ENCODE results near the gene ARHGAP22. TPM values are rescaled to one million over a fixed set of nuclear protein-coding genes. Genes with fewer than 3 reads are reported as not detected.

Gene ARHGAP22
- total and polyA plus RNA-seq, 2 of the 4 experiments (the other 2 are of a cell fraction), result 28.3 to 30.2 TPM

GRCh38 chr10:48442090-48442808, 162.6 kb downstream of the ARHGAP22 start:
- Histone ChIP-seq H2BK20ac (ENCODE audit: low read depth, low read length) (no peak overlapping the region), H4K8ac (ENCODE audit: low read depth in 2 of 2, low read length in 2 of 2) (no peak overlapping the region), H3K4me1 (ENCODE audit: control insufficient read depth, insufficient read depth, low read length) (peaks cover 8% of the 10 kb centered on the region), H3K36me3 (ENCODE audit: control insufficient read depth, insufficient read depth, low read length) (peaks cover 3% of the 10 kb centered on the region; the same call in 1 of the 2 replicates), H3K14ac (replicated peaks; ENCODE audit: low read depth, low read length) (no peak overlapping the region), H3K56ac (ENCODE audit: extremely low read depth, insufficient read depth, low read length) (no peak overlapping the region), H3K27me3 (ENCODE audit: control insufficient read depth, insufficient read depth, low read length) (no peaks in the 10 kb centered on the region), H3K9me3 (ENCODE audit: control insufficient read depth, insufficient read depth, low read length) (no peaks in the 10 kb centered on the region), H3K27ac (ENCODE audit: insufficient read depth, low read length) (no peak overlapping the region), H4K20me1 (ENCODE audit: insufficient read depth, low read length) (peaks cover 10% of the 10 kb centered on the region), H3K4me3 (ENCODE audit: insufficient read depth, low read depth, low read length) (no peak overlapping the region), H3K23ac (ENCODE audit: low read depth, low read length) (no peak overlapping the region), H2AK5ac (ENCODE audit: low read depth, low read length) (0 out of 2 replicates have a peak overlapping the region, but pooled peaks have one; percentile 33), H3K79me1 (ENCODE audit: low read depth in 1 of 2, low read length in 2 of 2) (peaks cover under 1 to 33% of the 10 kb centered on the region in 2 experiments; a peak in 3 of 4 replicates), H2AK9ac (replicated peaks; ENCODE audit: low read depth, low read length, poor library complexity) (peak overlapping the region; percentile 58), H2AFZ (replicated peaks; ENCODE audit: low read length, poor library complexity) (no peak overlapping the region), H2BK120ac (ENCODE audit: low read depth, low read length) (no peak overlapping the region), H4K91ac (ENCODE audit: insufficient read depth, low read depth, low read length) (no peak overlapping the region), H4K5ac (ENCODE audit: low read depth, low read length) (no peak overlapping the region), H3K18ac (ENCODE audit: low read depth, low read length) (no peak overlapping the region), H2BK15ac (ENCODE audit: low read depth, low read length) (no peak overlapping the region), H3K4me2 (ENCODE audit: low read depth, low read length) (no peak overlapping the region), H2BK5ac (ENCODE audit: low read depth, low read length, poor library complexity, severe bottlenecking) (no peak overlapping the region), H3K4ac (ENCODE audit: low read depth, low read length) (no peak overlapping the region), H3K9ac (ENCODE audit: low read depth, low read length) (no peak overlapping the region), H3K9me1 (ENCODE audit: insufficient read depth, low read length) (peaks cover 22% of the 10 kb centered on the region)
- WGBS, 2 experiments (ENCODE audit: extremely low coverage in 2 of 2, insufficient read length in 1 of 2), result 95% methylated on average over 4 of the region's 11 CpGs; no CpG with 5 or more reads in 1 of the 2 experiments
- no TSS peak for BruUV-seq (replicated peaks)
- DNase-seq (no peak), ATAC-seq (ENCODE audit: low read depth) (no peak)
- dilution Hi-C loops (cut with HindIII; ENCODE audit: low sequenced_read_pairs, unreplicated experiment), result no loop called here
- CTCF ChIA-PET, result interaction anchor here (1.3 kb wide), 1 partner anchor 214 kb away, joined by 6 read pairs; no protein-coding TSS in a partner anchor
- POLR2A ChIA-PET (ENCODE audit: unreplicated experiment), result no interaction called here
- in situ Hi-C loops (cut with MboI; ENCODE audit: low sequenced_read_pairs), result no loop called here
- intact Hi-C loops (cut with micrococcal nuclease), result loop anchor here (5.0 kb wide), 2 partner anchors 80 to 215 kb away; no protein-coding TSS in a partner anchor
- TF ChIP-seq FOS (IDR thresholded peaks at IDR 0.05; ENCODE audit: low read depth, low read length) (no peak), CEBPB (IDR thresholded peaks at IDR 0.05; ENCODE audit: low read depth, low read length) (no peak), NFE2L2 (IDR thresholded peaks at IDR 0.05; ENCODE audit: low read depth, low read length) (no peak), BHLHE40 (IDR thresholded peaks at IDR 0.05; ENCODE audit: low read depth, low read length) (no peak), POLR2A (IDR thresholded peaks at IDR 0.05; ENCODE audit: low read depth, low read length) (no peak), CHD1 (IDR thresholded peaks at IDR 0.05; ENCODE audit: low read depth, low read length) (no peak), RAD21 (IDR thresholded peaks at IDR 0.05; ENCODE audit: low read length) (no peak), RCOR1 (IDR thresholded peaks at IDR 0.05; ENCODE audit: insufficient replicate concordance, low read length) (no peak), SMC3 (IDR thresholded peaks at IDR 0.05; ENCODE audit: low read depth, low read length) (no peak), MAFK (IDR thresholded peaks at IDR 0.05; ENCODE audit: low read depth, low read length) (no peak), MXI1 (IDR thresholded peaks at IDR 0.05; ENCODE audit: borderline replicate concordance, low read depth, low read length) (no peak), RFX5 (IDR thresholded peaks at IDR 0.05; ENCODE audit: low read depth, low read length) (no peak), MAZ (IDR thresholded peaks at IDR 0.05; ENCODE audit: borderline replicate concordance, low read depth, low read length) (no peak)
- TF ChIP-seq, protein P1, sequence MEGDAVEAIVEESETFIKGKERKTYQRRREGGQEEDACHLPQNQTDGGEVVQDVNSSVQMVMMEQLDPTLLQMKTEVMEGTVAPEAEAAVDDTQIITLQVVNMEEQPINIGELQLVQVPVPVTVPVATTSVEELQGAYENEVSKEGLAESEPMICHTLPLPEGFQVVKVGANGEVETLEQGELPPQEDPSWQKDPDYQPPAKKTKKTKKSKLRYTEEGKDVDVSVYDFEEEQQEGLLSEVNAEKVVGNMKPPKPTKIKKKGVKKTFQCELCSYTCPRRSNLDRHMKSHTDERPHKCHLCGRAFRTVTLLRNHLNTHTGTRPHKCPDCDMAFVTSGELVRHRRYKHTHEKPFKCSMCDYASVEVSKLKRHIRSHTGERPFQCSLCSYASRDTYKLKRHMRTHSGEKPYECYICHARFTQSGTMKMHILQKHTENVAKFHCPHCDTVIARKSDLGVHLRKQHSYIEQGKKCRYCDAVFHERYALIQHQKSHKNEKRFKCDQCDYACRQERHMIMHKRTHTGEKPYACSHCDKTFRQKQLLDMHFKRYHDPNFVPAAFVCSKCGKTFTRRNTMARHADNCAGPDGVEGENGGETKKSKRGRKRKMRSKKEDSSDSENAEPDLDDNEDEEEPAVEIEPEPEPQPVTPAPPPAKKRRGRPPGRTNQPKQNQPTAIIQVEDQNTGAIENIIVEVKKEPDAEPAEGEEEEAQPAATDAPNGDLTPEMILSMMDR (conservative IDR thresholded peaks at IDR 0.05; ENCODE audit: low read depth, low read length), result no peak
- TF ChIP-seq, protein P2, sequence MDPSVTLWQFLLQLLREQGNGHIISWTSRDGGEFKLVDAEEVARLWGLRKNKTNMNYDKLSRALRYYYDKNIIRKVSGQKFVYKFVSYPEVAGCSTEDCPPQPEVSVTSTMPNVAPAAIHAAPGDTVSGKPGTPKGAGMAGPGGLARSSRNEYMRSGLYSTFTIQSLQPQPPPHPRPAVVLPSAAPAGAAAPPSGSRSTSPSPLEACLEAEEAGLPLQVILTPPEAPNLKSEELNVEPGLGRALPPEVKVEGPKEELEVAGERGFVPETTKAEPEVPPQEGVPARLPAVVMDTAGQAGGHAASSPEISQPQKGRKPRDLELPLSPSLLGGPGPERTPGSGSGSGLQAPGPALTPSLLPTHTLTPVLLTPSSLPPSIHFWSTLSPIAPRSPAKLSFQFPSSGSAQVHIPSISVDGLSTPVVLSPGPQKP (IDR thresholded peaks at IDR 0.05; ENCODE audit: borderline replicate concordance, low read depth, low read length), result no peak

Data from IMR-90 (cell line).